Measurements from ENCODE around the gene GTF2A1. TPM values are rescaled to one million over a fixed set of nuclear protein-coding genes. Genes with fewer than 3 reads are reported as not detected.
"Not testable (repeated sequence)": the region's sequence is repeated elsewhere in the genome, so short reads cannot be mapped to it uniquely, and the experiment has no call there.

Gene GTF2A1
- total RNA-seq, 1 donor from 2014 or later: 36.4 TPM

GRCh38 chr14:81231540-81231939 lies 10.8 kb upstream of the GTF2A1 start:
- DNase-seq (ENCODE audit: low read depth): no peak
- Histone ChIP-seq H3K4me3 (ENCODE audit: insufficient read depth, low read depth, low read length) (no peak overlapping the region), H2AFZ (ENCODE audit: low read depth, low read length) (no peak overlapping the region), H3K27me3 (ENCODE audit: insufficient read depth, low read length) (no peaks in the 10 kb centered on the region), H3K4me1 (ENCODE audit: insufficient read depth, low read length) (peaks cover 4% of the 10 kb centered on the region), H3K9me3 (ENCODE audit: insufficient read depth, low read depth, low read length) (no peaks in the 10 kb centered on the region), H3K9ac (ENCODE audit: low read length) (no peak overlapping the region), H3K4me2 (ENCODE audit: low read length) (no peak overlapping the region), H3K36me3 (ENCODE audit: insufficient read depth, low read length) (no peaks in the 10 kb centered on the region), H3K79me2 (ENCODE audit: insufficient read depth, low read length) (no peaks in the 10 kb centered on the region), H3K27ac (ENCODE audit: low read depth, low read length) (no peak overlapping the region), H4K20me1 (ENCODE audit: insufficient read depth, low read length) (no peaks in the 10 kb centered on the region)
- no peak overlapping the region for H3K4me3 Mint-ChIP-seq (ENCODE audit: unreplicated experiment)
- no peak for FAIRE-seq
- peaks cover 9% of the 10 kb centered on the region for H3K9me3 Mint-ChIP-seq (ENCODE audit: unreplicated experiment)
- no peaks in the 10 kb centered on the region for H3K36me3 Mint-ChIP-seq (ENCODE audit: low read depth, unreplicated experiment)
- H3K27me3 Mint-ChIP-seq (ENCODE audit: low read depth, unreplicated experiment): no peaks in the 10 kb centered on the region
- TF ChIP-seq CTCF (IDR thresholded peaks at IDR 0.05; ENCODE audit: insufficient read depth, low read depth, low read length): no peak
- no peak for TF ChIP-seq EZH2 (IDR thresholded peaks at IDR 0.05; ENCODE audit: insufficient read depth, low read length)
- H3K27ac Mint-ChIP-seq (ENCODE audit: unreplicated experiment): no peak overlapping the region
- H3K4me1 Mint-ChIP-seq (ENCODE audit: low read depth, unreplicated experiment): peaks cover 14% of the 10 kb centered on the region

GRCh38 chr14:81224222-81224621 lies 3.5 kb upstream of the GTF2A1 start:
- Histone ChIP-seq H3K4me2 (ENCODE audit: low read length) (no peak overlapping the region), H3K9ac (ENCODE audit: low read length) (no peak overlapping the region), H3K36me3 (ENCODE audit: insufficient read depth, low read length) (no peaks in the 10 kb centered on the region), H3K79me2 (ENCODE audit: insufficient read depth, low read length) (peaks cover 11% of the 10 kb centered on the region), H3K9me3 (ENCODE audit: insufficient read depth, low read depth, low read length) (no peaks in the 10 kb centered on the region), H2AFZ (ENCODE audit: low read depth, low read length) (no peak overlapping the region), H3K4me3 (ENCODE audit: insufficient read depth, low read depth, low read length) (no peak overlapping the region), H4K20me1 (ENCODE audit: insufficient read depth, low read length) (no peaks in the 10 kb centered on the region), H3K27me3 (ENCODE audit: insufficient read depth, low read length) (no peaks in the 10 kb centered on the region), H3K4me1 (ENCODE audit: insufficient read depth, low read length) (peaks cover 3% of the 10 kb centered on the region), H3K27ac (ENCODE audit: low read depth, low read length) (no peak overlapping the region)
- H3K4me3 Mint-ChIP-seq (ENCODE audit: unreplicated experiment): no peak overlapping the region
- no peak for TF ChIP-seq CTCF (IDR thresholded peaks at IDR 0.05; ENCODE audit: insufficient read depth, low read depth, low read length)
- no peak for TF ChIP-seq EZH2 (IDR thresholded peaks at IDR 0.05; ENCODE audit: insufficient read depth, low read length)
- DNase-seq (ENCODE audit: low read depth) (no peak), FAIRE-seq (no peak)
- H3K27ac Mint-ChIP-seq (ENCODE audit: unreplicated experiment): no peak overlapping the region
- no peaks in the 10 kb centered on the region for H3K27me3 Mint-ChIP-seq (ENCODE audit: low read depth, unreplicated experiment)
- peaks cover 11% of the 10 kb centered on the region for H3K4me1 Mint-ChIP-seq (ENCODE audit: low read depth, unreplicated experiment)
- H3K36me3 Mint-ChIP-seq (ENCODE audit: low read depth, unreplicated experiment): no peaks in the 10 kb centered on the region
- H3K9me3 Mint-ChIP-seq (ENCODE audit: unreplicated experiment): no peaks in the 10 kb centered on the region

GRCh38 chr14:81223788-81224187 lies 3.0 kb upstream of the GTF2A1 start:
- not testable (repeated sequence) for H3K27me3 ChIP-seq (ENCODE audit: insufficient read depth, low read length); H3K4me3 ChIP-seq (ENCODE audit: insufficient read depth, low read depth, low read length); H3K36me3 ChIP-seq (ENCODE audit: insufficient read depth, low read length); DNase-seq (ENCODE audit: low read depth); H3K27me3 Mint-ChIP-seq (ENCODE audit: low read depth, unreplicated experiment); H3K27ac ChIP-seq (ENCODE audit: low read depth, low read length); H3K9ac ChIP-seq (ENCODE audit: low read length); FAIRE-seq; H3K4me2 ChIP-seq (ENCODE audit: low read length); H3K27ac Mint-ChIP-seq (ENCODE audit: unreplicated experiment); H3K9me3 Mint-ChIP-seq (ENCODE audit: unreplicated experiment); H3K9me3 ChIP-seq (ENCODE audit: insufficient read depth, low read depth, low read length); H3K36me3 Mint-ChIP-seq (ENCODE audit: low read depth, unreplicated experiment); H3K4me3 Mint-ChIP-seq (ENCODE audit: unreplicated experiment); H4K20me1 ChIP-seq (ENCODE audit: insufficient read depth, low read length); H3K4me1 ChIP-seq (ENCODE audit: insufficient read depth, low read length); H2AFZ ChIP-seq (ENCODE audit: low read depth, low read length)
- H3K79me2 ChIP-seq (ENCODE audit: insufficient read depth, low read length): peaks cover 14% of the 10 kb centered on the region
- H3K4me1 Mint-ChIP-seq (ENCODE audit: low read depth, unreplicated experiment): peaks cover 11% of the 10 kb centered on the region

Measured in astrocyte (in vitro differentiated cells and primary cell).